Activated T-cell treated with anti-CD3 and anti-CD28 coated beads for 1 hour (primary cell): ENCODE results near the gene DPH6.
"Not testable (repeated sequence)": the region's sequence is repeated elsewhere in the genome, so short reads cannot be mapped to it uniquely, and the experiment has no call there.

ENCODE experiments used
- DNase-seq: peaks from one replicate; pipeline ENCODE4 v3.0.0-alpha.2; 2020; ENCODE audit warnings: low read depth

Gene DPH6

GRCh38 chr15:35437157-35437556 lies 108.8 kb downstream of the DPH6 start:
- DNase-seq = no peak

GRCh38 chr15:35436422-35436821 lies 109.5 kb downstream of the DPH6 start:
- DNase-seq = no peak

- no peak for DNase-seq
Observed at GRCh38 chr15:35431281-35431680, 114.7 kb downstream of the DPH6 start.

GRCh38 chr15:35430301-35430700 lies 115.7 kb downstream of the DPH6 start:
- DNase-seq = no peak

- no peak for DNase-seq
Observed at GRCh38 chr15:35427496-35427895, 118.5 kb downstream of the DPH6 start.

GRCh38 chr15:35427091-35427490 lies 118.9 kb downstream of the DPH6 start:
- no peak for DNase-seq

- DNase-seq = no peak
Observed at GRCh38 chr15:35410775-35411174, 135.2 kb downstream of the DPH6 start.

GRCh38 chr15:35399901-35400300 lies 146.1 kb downstream of the DPH6 start:
- no peak for DNase-seq

GRCh38 chr15:35397027-35397426 lies 148.9 kb downstream of the DPH6 start:
- no peak for DNase-seq

GRCh38 chr15:35394416-35394815 lies 151.5 kb downstream of the DPH6 start:
- DNase-seq = no peak

- DNase-seq = no peak
Observed at GRCh38 chr15:35393398-35393797, 152.6 kb downstream of the DPH6 start.

GRCh38 chr15:35391408-35391984 lies 154.5 kb downstream of the DPH6 start:
- not testable (repeated sequence) for DNase-seq

- no peak for DNase-seq
Observed at GRCh38 chr15:35383506-35383905, 162.5 kb downstream of the DPH6 start.

GRCh38 chr15:35381328-35381727 lies 164.6 kb downstream of the DPH6 start:
- no peak for DNase-seq

- DNase-seq = no peak
Observed at GRCh38 chr15:35379972-35380371, 166.0 kb downstream of the DPH6 start.

GRCh38 chr15:35378454-35378853 lies 167.5 kb downstream of the DPH6 start:
- not testable (repeated sequence) for DNase-seq

GRCh38 chr15:35376707-35377106 lies 169.3 kb downstream of the DPH6 start:
- no peak for DNase-seq

- no peak for DNase-seq
Observed at GRCh38 chr15:35374661-35375060, 171.3 kb downstream of the DPH6 start.

GRCh38 chr15:35362195-35362829 lies 183.7 kb downstream of the DPH6 start:
- no peak for DNase-seq

GRCh38 chr15:35358824-35359223 lies 187.1 kb downstream of the DPH6 start:
- DNase-seq = no peak

- DNase-seq = no peak
Observed at GRCh38 chr15:35351059-35351458, 194.9 kb downstream of the DPH6 start.

- DNase-seq = no peak
Observed at GRCh38 chr15:35349916-35350315, 196.0 kb downstream of the DPH6 start.

GRCh38 chr15:35330916-35331315 lies 215.0 kb downstream of the DPH6 start:
- DNase-seq = no peak

GRCh38 chr15:35330048-35330695 lies 215.8 kb downstream of the DPH6 start:
- no peak for DNase-seq
